Measurements from ENCODE around the gene BBS9. TPM values are rescaled to one million over a fixed set of nuclear protein-coding genes. Genes with fewer than 3 reads are reported as not detected.

Gene BBS9
- total and polyA plus RNA-seq, 2 donors (not counting 3 experiments of a cell fraction or from before 2014, with no cell fraction given) = 5.7 to 17.4 TPM

DNA sequence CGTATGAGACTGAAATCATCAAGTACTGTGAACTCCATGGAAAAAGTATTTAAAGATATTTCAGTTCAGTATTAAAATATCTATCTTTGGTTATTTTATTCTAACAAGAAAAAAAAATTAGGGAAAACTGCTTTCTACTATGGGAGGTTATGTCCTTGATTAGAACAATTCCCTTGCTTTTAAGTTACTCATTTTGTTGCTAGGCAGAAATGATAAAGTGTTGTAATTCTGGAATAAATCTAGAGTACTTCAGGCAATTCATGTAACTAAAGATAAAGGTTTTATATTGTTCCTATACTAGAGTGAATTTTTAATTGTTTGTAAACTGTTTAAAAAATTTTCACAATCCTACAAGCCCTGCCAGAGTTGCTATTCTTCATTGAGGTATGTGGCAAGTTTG, 92.0 kb downstream of the BBS9 start:
- no peak overlapping the region for H3K27ac ChIP-seq (ENCODE audit: insufficient read depth, low read depth, low read length)
- H3K9me3 ChIP-seq (replicated peaks; ENCODE audit: control insufficient read depth, insufficient read depth, low read length) = no peaks in the 10 kb centered on the region
- BruUV-seq (replicated peaks) = no TSS peak
- no peaks in the 10 kb centered on the region for H3K27me3 ChIP-seq (ENCODE audit: control insufficient read depth in 2 of 2, insufficient read depth in 2 of 2, low read length in 2 of 2)
- H3K4me3 ChIP-seq (replicated peaks in 1 of 3; ENCODE audit: insufficient read depth in 1 of 3, low read depth in 1 of 3, low read length in 3 of 3) = no peak overlapping the region
- FAIRE-seq (no peak), DNase-seq (ENCODE audit: low read depth, low spot score) (no peak)
- H3K9me1 ChIP-seq (replicated peaks; ENCODE audit: control insufficient read depth, extremely low read depth, insufficient read depth, low read length) = no peaks in the 10 kb centered on the region
- no peak overlapping the region for H3K9ac ChIP-seq (replicated peaks; ENCODE audit: extremely low read depth, insufficient read depth, low read length)
- ChIA-PET CTCF (no interaction called here), POLR2A (no interaction called here)
- no peaks in the 10 kb centered on the region for H3K79me2 ChIP-seq (ENCODE audit: control insufficient read depth, insufficient read depth, low read length)
- dilution Hi-C loops (cut with MboI; ENCODE audit: extremely low pct_ligation_motif_present, low sequenced_read_pairs) (no loop called here), intact Hi-C loops (cut with micrococcal nuclease) (no loop called here)
- H3K36me3 ChIP-seq (ENCODE audit: control insufficient read depth in 2 of 2, extremely low read depth in 1 of 2, insufficient read depth in 2 of 2, low read length in 2 of 2) = no peaks in the 10 kb centered on the region
- H3K4me2 ChIP-seq (ENCODE audit: insufficient read depth, low read length) = no peak overlapping the region
- H4K20me1 ChIP-seq (replicated peaks; ENCODE audit: control insufficient read depth, extremely low read depth, insufficient read depth, low read length) = no peaks in the 10 kb centered on the region
- H3K4me1 ChIP-seq (ENCODE audit: control insufficient read depth, extremely low read depth, insufficient read depth, low read length) = no peaks in the 10 kb centered on the region
- no peak overlapping the region for H2AFZ ChIP-seq (ENCODE audit: low read depth, low read length)
- TF ChIP-seq POLR2AphosphoS5 (IDR thresholded peaks at IDR 0.05; ENCODE audit: insufficient read depth, low read depth, low read length) = no peak
- TF ChIP-seq JUN (IDR thresholded peaks at IDR 0.05; ENCODE audit: borderline replicate concordance, insufficient read depth, insufficient read length, low read depth) = no peak
- TF ChIP-seq GATA2 (IDR thresholded peaks at IDR 0.05; ENCODE audit: insufficient read depth, insufficient read length, low read depth, low read length) = no peak
- no peak for TF ChIP-seq EZH2 (IDR thresholded peaks at IDR 0.05; ENCODE audit: borderline replicate concordance, low read depth, low read length, severe bottlenecking)
- no peak for TF ChIP-seq MYC (IDR thresholded peaks at IDR 0.05; ENCODE audit: low read depth, low read length)
- no peak for TF ChIP-seq FOS (IDR thresholded peaks at IDR 0.05; ENCODE audit: borderline replicate concordance, insufficient read depth, low read length)
- TF ChIP-seq, protein P1, sequence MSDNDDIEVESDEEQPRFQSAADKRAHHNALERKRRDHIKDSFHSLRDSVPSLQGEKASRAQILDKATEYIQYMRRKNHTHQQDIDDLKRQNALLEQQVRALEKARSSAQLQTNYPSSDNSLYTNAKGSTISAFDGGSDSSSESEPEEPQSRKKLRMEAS (IDR thresholded peaks at IDR 0.05; ENCODE audit: insufficient read depth, insufficient read length) = no peak
- TF ChIP-seq, protein P2, sequence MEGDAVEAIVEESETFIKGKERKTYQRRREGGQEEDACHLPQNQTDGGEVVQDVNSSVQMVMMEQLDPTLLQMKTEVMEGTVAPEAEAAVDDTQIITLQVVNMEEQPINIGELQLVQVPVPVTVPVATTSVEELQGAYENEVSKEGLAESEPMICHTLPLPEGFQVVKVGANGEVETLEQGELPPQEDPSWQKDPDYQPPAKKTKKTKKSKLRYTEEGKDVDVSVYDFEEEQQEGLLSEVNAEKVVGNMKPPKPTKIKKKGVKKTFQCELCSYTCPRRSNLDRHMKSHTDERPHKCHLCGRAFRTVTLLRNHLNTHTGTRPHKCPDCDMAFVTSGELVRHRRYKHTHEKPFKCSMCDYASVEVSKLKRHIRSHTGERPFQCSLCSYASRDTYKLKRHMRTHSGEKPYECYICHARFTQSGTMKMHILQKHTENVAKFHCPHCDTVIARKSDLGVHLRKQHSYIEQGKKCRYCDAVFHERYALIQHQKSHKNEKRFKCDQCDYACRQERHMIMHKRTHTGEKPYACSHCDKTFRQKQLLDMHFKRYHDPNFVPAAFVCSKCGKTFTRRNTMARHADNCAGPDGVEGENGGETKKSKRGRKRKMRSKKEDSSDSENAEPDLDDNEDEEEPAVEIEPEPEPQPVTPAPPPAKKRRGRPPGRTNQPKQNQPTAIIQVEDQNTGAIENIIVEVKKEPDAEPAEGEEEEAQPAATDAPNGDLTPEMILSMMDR (IDR thresholded peaks at IDR 0.05; ENCODE audit: extremely low read depth in 1 of 2, insufficient read depth in 1 of 2, low read depth in 1 of 2, low read length in 2 of 2) = no peak
- no peak for TF ChIP-seq POLR2A (IDR thresholded peaks at IDR 0.05; ENCODE audit: low read depth, low read length)

Measured in endothelial cell of umbilical vein (primary cell).